22Rv1 (cell line): ENCODE measurements around the gene ANP32D.
"Not testable (repeated sequence)": the region's sequence is repeated elsewhere in the genome, so short reads cannot be mapped to it uniquely, and the experiment has no call there.

Experiments used
- ZFX ChIP-seq: fragments of 450-650 bp; IDR thresholded peaks from 2 replicates; pipeline ENCODE4 v1.6.1; 2017; ENCODE audit warnings: antibody characterized with exemption, borderline replicate concordance
- TF ChIP-seq, protein P1 (sequence below): fragments of 450-650 bp; IDR thresholded peaks from 2 replicates; pipeline ENCODE4 v1.5.1; 2017; ENCODE audit warnings: mild to moderate bottlenecking

DNA sequence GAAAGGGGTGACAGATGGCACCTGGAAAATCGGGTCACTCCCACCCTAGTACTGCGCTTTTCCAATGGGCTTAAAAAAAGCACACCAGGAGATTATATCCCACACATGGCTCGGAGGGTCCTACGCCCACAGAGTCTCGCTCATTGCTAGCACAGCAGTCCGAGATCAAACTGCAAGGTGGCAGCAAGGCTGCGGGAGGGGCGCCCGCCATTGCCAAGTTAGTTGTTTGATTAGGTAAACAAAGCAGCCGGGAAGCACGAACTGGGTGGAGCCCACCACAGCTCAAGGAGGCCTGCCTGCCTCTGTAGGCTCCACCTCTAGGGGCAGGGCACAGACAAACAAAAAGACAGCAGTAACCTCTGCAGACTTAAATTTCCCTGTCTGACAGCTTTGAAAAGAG, 2.1 kb downstream of the ANP32D start:
- TF ChIP-seq, protein P1, sequence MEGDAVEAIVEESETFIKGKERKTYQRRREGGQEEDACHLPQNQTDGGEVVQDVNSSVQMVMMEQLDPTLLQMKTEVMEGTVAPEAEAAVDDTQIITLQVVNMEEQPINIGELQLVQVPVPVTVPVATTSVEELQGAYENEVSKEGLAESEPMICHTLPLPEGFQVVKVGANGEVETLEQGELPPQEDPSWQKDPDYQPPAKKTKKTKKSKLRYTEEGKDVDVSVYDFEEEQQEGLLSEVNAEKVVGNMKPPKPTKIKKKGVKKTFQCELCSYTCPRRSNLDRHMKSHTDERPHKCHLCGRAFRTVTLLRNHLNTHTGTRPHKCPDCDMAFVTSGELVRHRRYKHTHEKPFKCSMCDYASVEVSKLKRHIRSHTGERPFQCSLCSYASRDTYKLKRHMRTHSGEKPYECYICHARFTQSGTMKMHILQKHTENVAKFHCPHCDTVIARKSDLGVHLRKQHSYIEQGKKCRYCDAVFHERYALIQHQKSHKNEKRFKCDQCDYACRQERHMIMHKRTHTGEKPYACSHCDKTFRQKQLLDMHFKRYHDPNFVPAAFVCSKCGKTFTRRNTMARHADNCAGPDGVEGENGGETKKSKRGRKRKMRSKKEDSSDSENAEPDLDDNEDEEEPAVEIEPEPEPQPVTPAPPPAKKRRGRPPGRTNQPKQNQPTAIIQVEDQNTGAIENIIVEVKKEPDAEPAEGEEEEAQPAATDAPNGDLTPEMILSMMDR: peak; percentile 30; the same call in 1 of the 2 replicates
- not testable (repeated sequence) for TF ChIP-seq ZFX
